ENCODE measurements around the gene RALBP1. TPM values are rescaled to one million over a fixed set of nuclear protein-coding genes. Genes with fewer than 3 reads are reported as not detected.

RALBP1 gene
- total RNA-seq, 1 experiment from 2014 or later, result 52.4 TPM

- H3K4me3 ChIP-seq, result no peak overlapping the region
- H3K9me3 ChIP-seq, result no peaks in the 10 kb centered on the region
- peaks cover 24% of the 10 kb centered on the region for H3K36me3 ChIP-seq
- DNase-seq, result no peak
- H3K27me3 ChIP-seq, result no peaks in the 10 kb centered on the region
These were observed 47.6 kb downstream of the RALBP1 start for GRCh38 chr18:9522952-9523351.

GRCh38 chr18:9526458-9526857 lies 51.1 kb downstream of the RALBP1 start:
- Histone ChIP-seq H3K4me3 (no peak overlapping the region), H3K9me3 (peaks cover 2% of the 10 kb centered on the region; the same call in 1 of the 2 replicates), H3K36me3 (peaks cover 34% of the 10 kb centered on the region), H3K27me3 (no peaks in the 10 kb centered on the region)
- no peak for DNase-seq

DNA sequence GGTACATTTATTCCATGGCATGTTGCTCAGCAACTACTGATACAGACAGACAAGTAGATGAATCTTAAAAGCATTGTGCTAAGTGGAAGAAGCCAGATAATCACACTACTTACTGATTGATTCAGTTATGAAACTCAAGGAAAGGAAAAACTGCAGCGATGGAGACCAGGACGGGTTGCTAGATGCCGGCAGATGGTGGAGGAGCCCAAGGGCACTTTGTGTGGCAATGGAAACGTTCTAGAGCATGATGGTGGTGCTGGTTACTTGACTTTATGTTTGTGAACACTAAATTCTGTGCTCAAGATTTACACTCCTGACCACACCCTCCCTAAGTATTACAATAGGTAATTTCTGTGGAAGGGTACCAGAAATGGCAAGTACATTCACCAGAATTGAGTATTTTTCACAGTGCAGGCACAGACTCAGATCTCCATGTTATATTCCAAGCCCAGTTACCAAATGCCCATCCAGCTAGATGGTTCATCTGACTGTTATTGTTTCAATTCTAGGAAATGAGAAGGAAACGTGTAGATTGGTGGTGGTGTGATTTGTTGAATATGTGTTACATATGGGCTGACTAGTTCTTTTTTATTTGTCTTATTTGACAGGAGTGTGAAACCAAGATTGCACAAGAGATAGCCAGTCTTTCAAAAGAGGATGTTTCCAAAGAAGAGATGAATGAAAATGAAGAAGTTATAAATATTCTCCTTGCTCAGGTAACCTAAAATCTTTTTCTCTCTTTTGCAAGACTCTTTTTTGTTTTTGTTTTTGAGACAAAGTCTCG lies 55.1 kb downstream of the RALBP1 start:
- Histone ChIP-seq H3K9me3 (peaks cover 2% of the 10 kb centered on the region; the same call in 1 of the 2 replicates), H3K4me3 (no peak overlapping the region), H3K36me3 (peaks cover 20% of the 10 kb centered on the region), H3K27me3 (no peaks in the 10 kb centered on the region)
- DNase-seq, result no peak

GRCh38 chr18:9531791-9532410 lies 56.6 kb downstream of the RALBP1 start:
- peaks cover 16% of the 10 kb centered on the region for H3K36me3 ChIP-seq
- no peak for DNase-seq
- H3K27me3 ChIP-seq, result no peaks in the 10 kb centered on the region
- peaks cover 2% of the 10 kb centered on the region; the same call in 1 of the 2 replicates for H3K9me3 ChIP-seq
- H3K4me3 ChIP-seq, result no peak overlapping the region

GRCh38 chr18:9534844-9535243 lies 59.5 kb downstream of the RALBP1 start:
- H3K4me3 ChIP-seq, result no peak overlapping the region
- H3K36me3 ChIP-seq, result peaks cover 14% of the 10 kb centered on the region
- H3K27me3 ChIP-seq, result no peaks in the 10 kb centered on the region

DNA sequence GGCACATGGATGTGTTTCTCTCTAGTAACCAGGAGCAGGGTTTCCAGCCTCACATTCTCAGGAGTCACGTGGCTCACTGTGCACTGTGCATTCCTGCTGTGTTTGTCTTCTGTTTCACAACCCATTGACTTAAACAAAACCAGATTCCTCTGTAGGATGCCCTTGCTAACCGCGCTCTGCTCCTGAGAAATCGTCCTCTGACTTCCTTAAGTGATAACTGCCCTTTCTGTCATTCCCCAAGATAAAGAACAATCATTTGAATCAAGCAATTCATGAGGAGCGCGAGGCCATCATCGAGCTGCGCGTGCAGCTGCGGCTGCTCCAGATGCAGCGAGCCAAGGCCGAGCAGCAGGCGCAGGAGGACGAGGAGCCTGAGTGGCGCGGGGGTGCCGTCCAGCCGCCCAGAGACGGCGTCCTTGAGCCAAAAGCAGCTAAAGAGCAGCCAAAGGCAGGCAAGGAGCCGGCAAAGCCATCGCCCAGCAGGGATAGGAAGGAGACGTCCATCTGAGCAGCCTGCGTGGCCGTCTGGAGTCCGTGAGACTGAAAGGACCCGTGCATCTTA lies 60.2 kb downstream of the RALBP1 start:
- H3K4me3 ChIP-seq, result no peak overlapping the region
- peaks cover 10% of the 10 kb centered on the region for H3K36me3 ChIP-seq
- no peak for DNase-seq
- no peaks in the 10 kb centered on the region for H3K27me3 ChIP-seq
- no peaks in the 10 kb centered on the region for H3K9me3 ChIP-seq

More at GRCh38 chr18:9534844-9535243, 59.5 kb downstream of the RALBP1 start:
- no peaks in the 10 kb centered on the region for H3K9me3 ChIP-seq
- no peak for DNase-seq

DNA sequence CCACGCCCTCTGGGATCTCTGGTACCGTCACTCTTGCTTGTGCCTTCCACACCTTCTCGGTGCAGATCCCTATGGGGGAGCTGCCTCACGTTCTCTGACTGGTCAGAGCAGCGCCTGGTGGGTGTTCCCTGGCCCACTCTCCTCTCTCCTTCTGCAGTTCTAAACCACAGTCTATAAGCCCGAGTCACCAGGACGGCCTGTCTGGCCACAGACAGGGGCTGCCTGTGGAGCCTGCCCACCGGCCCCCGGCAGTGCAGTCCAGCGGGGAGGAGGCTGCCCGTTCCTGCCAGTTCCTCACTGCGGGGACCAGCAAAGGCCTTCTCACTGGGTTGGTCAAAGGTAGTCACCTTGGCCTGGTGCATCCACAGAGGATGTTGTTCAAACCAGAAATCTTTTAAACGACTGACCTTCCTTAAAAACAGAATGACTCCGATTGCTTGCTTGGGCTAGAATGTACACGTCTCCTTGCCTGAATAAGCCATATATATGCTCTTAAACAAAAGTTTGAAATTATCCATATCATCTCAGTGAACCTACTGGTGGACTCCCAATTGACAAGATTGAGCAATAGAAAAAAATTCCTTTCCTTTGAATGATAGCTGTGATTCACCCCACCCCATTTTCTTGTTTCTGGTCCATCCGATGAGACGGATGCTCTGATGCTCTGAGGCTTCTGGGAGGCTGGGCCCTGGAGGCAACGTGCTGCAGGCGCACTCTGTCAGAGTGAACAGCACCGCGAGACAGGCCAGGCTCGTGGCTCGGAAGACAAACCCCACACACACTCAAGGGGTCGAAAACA lies 61.2 kb downstream of the RALBP1 start:
- DNase-seq, result no peak

GRCh38 chr18:9537677-9538076 lies 62.4 kb downstream of the RALBP1 start:
- no peak overlapping the region for H3K4me3 ChIP-seq
- H3K36me3 ChIP-seq, result peaks cover 4% of the 10 kb centered on the region
- H3K9me3 ChIP-seq, result no peaks in the 10 kb centered on the region
- no peak for DNase-seq
- H3K27me3 ChIP-seq, result no peaks in the 10 kb centered on the region

More for the DNA sequence above, 61.2 kb downstream of the RALBP1 start:
- H3K4me3 ChIP-seq, result no peak overlapping the region
- H3K9me3 ChIP-seq, result no peaks in the 10 kb centered on the region
- H3K36me3 ChIP-seq, result peaks cover 4% of the 10 kb centered on the region
- no peaks in the 10 kb centered on the region for H3K27me3 ChIP-seq

DNA sequence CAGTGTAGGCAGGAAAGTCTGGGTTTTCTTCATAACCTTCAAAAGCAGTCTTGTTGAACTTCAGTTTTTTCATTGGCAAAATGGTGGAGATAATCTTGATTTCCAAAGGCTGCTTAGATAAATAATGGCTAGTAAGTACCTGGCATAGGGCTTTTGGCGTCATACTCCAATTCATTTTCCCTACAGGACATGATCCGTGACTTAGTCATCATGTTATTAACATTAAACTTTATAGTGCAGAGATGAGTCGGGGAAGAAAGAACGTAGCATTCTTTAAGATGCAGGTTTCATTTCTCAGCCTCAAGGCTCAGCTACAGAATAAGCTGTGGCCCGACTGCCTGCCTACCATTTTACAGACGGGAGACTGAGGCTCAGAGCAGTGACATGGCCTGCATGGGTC lies 64.0 kb downstream of the RALBP1 start:
- no peak overlapping the region for H3K4me3 ChIP-seq
- no peaks in the 10 kb centered on the region for H3K9me3 ChIP-seq
- peaks cover 2% of the 10 kb centered on the region for H3K36me3 ChIP-seq
- peak; percentile 15 for DNase-seq
- no peaks in the 10 kb centered on the region for H3K27me3 ChIP-seq

- no peaks in the 10 kb centered on the region for H3K27me3 ChIP-seq
- DNase-seq, result no peak
- peaks cover 2% of the 10 kb centered on the region for H3K36me3 ChIP-seq
- no peak overlapping the region for H3K4me3 ChIP-seq
- no peaks in the 10 kb centered on the region for H3K9me3 ChIP-seq
These were observed 64.6 kb downstream of the RALBP1 start for GRCh38 chr18:9539938-9540337.

DNA sequence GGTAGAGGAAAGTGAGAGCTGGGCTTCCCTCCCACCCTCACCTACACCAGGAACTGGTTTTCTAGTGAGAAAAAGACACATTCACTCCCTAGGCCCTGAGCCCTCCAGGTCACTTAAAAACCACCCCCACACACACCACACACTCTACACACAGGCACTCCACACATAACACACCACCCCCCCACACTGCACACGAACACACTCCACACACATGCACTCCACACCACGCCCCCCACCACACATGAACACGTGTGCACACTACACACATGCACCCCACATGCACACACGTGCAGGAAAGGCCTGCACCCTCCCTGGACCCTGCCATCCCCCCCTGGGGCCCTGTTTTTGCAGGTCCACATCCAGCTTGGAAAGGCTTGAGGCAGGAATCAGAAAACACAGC lies 67.6 kb downstream of the RALBP1 start:
- H3K4me3 ChIP-seq, result no peak overlapping the region
- no peak for DNase-seq
- peaks cover 22% of the 10 kb centered on the region for H3K36me3 ChIP-seq
- no peaks in the 10 kb centered on the region for H3K9me3 ChIP-seq
- no peaks in the 10 kb centered on the region for H3K27me3 ChIP-seq

DNA sequence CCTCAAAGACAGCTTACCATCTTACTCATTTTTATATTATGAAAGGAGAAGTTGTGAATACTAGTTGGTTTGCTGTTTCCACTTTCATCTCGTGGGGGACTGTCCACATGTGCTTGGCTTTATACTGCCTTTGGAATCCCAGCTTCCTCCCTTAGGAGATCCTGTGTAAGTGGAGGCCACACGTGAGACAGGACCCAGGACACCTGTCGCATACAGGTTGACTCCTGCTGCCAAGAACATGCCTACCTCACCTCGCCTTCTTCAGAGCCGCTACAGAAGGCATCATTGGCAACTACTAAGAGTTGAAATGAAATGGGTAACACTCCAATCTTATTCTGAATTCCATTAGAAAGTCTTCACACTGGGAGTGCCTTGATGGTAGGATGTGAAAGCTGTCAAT lies 69.7 kb downstream of the RALBP1 start:
- DNase-seq, result no peak
- Histone ChIP-seq H3K27me3 (no peaks in the 10 kb centered on the region), H3K4me3 (no peak overlapping the region), H3K9me3 (no peaks in the 10 kb centered on the region), H3K36me3 (peaks cover 41% of the 10 kb centered on the region)

- H3K36me3 ChIP-seq, result peaks cover 56% of the 10 kb centered on the region
These were observed 71.2 kb downstream of the RALBP1 start for GRCh38 chr18:9546468-9546867.

DNA sequence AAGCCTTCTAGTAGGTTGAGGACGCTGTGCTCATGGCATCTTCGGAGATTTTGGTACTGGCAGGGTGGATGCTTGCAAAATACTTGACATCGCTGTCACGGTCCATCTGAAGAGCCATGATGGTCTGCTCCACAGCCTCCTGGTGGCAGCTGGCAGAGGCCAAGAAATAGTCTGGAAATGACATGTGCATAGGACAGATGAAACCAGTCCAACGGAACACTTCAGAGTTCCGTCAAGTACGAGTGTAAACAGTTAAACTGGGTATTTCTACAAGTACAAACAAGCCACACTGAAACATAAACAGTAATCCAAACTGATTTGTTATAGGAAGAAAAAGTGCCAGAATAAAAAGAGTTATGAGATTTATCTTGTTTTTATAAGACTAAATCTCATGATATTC lies 72.5 kb downstream of the RALBP1 start:
- no peak overlapping the region for H3K4me3 ChIP-seq
- peaks cover 66% of the 10 kb centered on the region for H3K36me3 ChIP-seq
- DNase-seq, result no peak
- no peaks in the 10 kb centered on the region for H3K9me3 ChIP-seq
- H3K27me3 ChIP-seq, result no peaks in the 10 kb centered on the region

More at GRCh38 chr18:9546468-9546867, 71.2 kb downstream of the RALBP1 start:
- H3K9me3 ChIP-seq, result no peaks in the 10 kb centered on the region
- H3K4me3 ChIP-seq, result no peak overlapping the region
- H3K27me3 ChIP-seq, result no peaks in the 10 kb centered on the region
- DNase-seq, result no peak

DNA sequence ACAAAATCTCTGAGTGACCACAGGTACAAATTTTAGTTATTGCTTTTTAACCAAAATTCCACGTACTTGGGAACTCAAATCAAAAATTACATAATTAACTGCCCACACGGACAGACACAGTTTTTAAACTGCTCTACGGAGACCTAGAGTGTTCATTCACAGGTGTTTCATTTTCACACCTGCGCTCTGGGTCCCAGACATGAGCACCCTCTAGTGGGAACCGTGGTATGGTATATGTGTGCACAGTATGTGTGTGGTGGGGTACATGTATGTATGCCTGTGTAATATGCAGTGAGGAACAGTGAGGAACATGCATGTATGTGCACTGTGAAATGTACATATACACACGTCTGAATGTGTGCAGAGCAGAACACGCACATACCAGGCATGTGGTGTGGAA lies 74.1 kb downstream of the RALBP1 start:
- no peak for DNase-seq
- Histone ChIP-seq H3K36me3 (peaks cover 77% of the 10 kb centered on the region), H3K9me3 (no peaks in the 10 kb centered on the region), H3K4me3 (no peak overlapping the region), H3K27me3 (no peaks in the 10 kb centered on the region)

DNA sequence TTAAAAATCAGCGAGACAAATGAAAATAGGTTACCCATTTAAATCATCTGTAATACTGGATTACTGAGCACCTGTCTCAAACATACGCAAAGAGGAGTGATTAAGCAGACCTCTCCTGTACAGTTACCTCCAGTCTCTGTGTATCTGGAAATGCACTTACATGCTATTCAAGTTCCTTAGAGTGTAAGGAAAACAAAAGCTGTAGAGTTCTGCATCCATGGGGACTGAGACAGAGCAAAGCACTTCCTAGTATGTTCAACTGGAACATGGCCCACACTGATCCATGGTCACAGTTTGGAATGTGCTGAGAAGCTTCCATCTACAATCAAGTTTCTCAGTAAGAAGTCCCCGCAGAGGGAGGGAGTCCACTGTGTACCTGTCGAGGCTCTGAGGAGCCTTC lies 75.1 kb downstream of the RALBP1 start:
- no peak for DNase-seq
- no peaks in the 10 kb centered on the region for H3K9me3 ChIP-seq
- no peaks in the 10 kb centered on the region for H3K27me3 ChIP-seq
- H3K36me3 ChIP-seq, result peaks cover 80% of the 10 kb centered on the region
- H3K4me3 ChIP-seq, result no peak overlapping the region

- no peak overlapping the region for H3K4me3 ChIP-seq
- no peaks in the 10 kb centered on the region for H3K9me3 ChIP-seq
- H3K27me3 ChIP-seq, result no peaks in the 10 kb centered on the region
- peaks cover 75% of the 10 kb centered on the region for H3K36me3 ChIP-seq
- no peak for DNase-seq
These were observed 76.9 kb downstream of the RALBP1 start for GRCh38 chr18:9552191-9552590.
